Activated CD4-positive, CD25-positive, alpha-beta regulatory T cell (primary cell): ENCODE data around the gene PLA2G4D.

ENCODE experiments used
- DNase-seq, 4 experiments: peaks; one replicate each; lab custom pipeline; 2025; lab: John Stamatoyannopoulos, UW

The PLA2G4D gene

DNA sequence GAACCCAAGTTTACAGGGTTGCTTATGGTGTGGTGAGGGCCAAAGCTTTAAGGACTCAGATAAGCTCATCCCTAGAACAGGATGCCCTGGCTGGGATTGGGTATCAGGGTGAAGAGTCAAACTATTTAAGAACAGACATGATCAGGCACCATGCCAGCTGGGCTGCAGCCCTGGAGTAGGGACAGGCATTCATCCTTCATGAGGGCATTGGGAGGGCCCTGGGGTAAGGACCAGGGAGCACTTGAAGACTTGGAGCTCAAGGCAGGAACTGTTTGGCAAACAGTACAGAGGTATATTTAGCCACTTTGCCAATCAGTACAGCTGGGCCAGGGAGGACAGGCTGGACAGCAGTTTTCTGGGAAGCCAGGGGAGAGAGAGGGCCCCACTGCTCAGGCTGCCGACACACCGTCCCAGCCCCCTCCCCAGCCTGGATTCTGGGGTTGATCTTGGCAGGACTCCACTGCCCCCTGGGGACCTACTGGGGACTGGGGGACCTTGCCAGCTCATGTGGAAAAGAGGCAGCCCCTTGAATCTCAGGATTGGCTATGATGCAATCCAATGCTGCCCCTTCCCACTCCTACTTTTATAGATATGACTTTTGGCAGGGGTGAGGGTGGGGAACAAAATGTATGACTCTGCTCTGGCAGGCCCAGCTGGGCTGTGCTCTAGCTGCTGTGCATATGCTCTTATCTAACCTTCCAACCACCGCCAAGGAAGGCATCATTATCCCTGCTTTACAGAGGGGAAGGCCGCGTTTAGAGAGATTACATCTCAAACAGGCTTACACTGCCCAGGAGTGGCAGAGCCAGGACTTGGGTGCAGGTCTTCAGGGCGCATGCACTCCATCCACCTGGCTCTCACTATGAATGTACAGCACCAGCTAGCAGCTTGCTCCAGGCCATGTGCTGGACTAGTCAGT lies 75.8 kb downstream of the PLA2G4D start:
- no peak for DNase-seq
